ENCODE results near the gene AKAP8L. TPM values are rescaled to one million over a fixed set of nuclear protein-coding genes. Genes with fewer than 3 reads are reported as not detected.

AKAP8L gene, protein sequence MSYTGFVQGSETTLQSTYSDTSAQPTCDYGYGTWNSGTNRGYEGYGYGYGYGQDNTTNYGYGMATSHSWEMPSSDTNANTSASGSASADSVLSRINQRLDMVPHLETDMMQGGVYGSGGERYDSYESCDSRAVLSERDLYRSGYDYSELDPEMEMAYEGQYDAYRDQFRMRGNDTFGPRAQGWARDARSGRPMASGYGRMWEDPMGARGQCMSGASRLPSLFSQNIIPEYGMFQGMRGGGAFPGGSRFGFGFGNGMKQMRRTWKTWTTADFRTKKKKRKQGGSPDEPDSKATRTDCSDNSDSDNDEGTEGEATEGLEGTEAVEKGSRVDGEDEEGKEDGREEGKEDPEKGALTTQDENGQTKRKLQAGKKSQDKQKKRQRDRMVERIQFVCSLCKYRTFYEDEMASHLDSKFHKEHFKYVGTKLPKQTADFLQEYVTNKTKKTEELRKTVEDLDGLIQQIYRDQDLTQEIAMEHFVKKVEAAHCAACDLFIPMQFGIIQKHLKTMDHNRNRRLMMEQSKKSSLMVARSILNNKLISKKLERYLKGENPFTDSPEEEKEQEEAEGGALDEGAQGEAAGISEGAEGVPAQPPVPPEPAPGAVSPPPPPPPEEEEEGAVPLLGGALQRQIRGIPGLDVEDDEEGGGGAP
- total RNA-seq, result 10 to 100 TPM; 70.6 to 71.6 TPM

DNA sequence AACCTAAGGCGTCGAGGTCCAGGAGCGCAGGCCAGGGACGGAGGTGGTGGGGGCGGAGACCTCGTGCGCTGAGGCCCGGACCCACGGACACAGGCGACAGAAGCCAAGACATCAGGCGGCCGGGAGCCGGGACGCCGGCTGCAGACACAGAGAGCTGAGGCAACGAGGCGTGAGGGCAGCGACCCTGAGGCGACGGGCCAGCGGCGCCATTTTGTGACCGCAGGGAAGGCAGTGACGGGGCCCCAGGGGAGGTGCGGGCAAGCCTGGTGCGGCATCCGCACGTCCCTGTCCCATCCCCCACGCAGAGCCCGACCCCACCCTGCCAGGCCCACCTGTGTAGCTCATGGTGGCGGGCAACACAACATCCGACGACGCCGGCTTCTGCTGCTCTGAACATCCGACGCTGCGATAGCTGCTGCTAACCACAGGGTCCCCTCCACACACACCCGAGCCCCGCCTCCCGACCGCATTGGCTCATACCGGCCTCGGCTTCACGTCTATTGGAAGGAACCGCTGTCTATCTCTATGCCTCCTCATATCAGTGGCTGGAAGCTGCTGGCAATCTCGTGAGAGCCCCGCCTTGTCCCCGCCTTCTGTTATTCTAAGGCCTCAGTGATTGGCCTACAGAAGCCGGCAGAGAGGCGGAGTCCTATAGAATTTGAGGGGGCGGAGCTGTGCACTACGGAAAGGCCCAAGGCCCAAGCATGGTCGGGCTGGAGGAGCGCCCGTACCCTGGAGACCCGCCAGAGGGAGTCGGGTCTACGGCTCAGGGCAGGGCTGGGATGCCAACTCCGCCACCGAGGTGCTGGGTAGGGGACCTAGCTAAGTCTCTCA lies at the start of gene AKAP8L:
Gene AKAP8L (minus strand): TSS at position 410 of the 834 bp plus-strand sequence. CDS start 65 bp downstream, at position 345.
- Mint-ChIP-seq H3K9me3 (peaks cover 3% of the 10 kb centered on the region), H3K27me3 (no peaks in the 10 kb centered on the region), H3K27ac (peak within 1 kb of the TSS; percentile 99), H3K4me3 (peak within 1 kb of the TSS; percentile 98), H3K4me1 (peaks cover 36% of the 10 kb centered on the region), H3K36me3 (peaks cover 33% of the 10 kb centered on the region)
- peak; percentile 99 for DNase-seq

DNA sequence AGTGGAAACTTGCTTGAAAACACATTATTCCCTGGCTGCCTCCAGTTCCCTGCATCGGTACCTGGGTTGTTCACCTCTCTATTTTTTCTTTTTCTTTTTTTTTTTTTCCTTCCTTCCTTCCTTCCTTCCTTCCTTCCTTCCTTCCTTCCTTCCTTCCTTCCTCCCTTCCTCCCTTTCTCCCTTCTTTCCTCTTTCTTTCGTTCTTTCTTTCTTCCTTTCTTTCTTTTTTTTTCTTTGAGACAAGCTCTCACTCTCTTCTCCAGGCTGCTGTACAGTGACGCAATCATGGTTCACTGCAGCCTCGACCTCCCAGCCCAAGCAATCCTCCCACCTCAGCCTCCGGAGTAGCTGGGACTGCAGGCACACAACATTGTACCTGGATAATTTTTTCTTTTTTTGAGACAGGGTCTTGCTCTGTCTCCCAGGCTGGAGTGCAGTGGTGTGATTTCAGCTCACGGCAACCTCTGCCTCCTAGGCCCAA lies 49.0 kb upstream of the AKAP8L start:
- Mint-ChIP-seq H3K4me3 (peak overlapping the region; percentile 43), H3K27ac (peak overlapping the region; percentile 87), H3K9me3 (peaks cover 3% of the 10 kb centered on the region), H3K4me1 (peaks cover 50% of the 10 kb centered on the region), H3K36me3 (peaks cover 18% of the 10 kb centered on the region), H3K27me3 (peaks cover 4% of the 10 kb centered on the region)
- no peak for DNase-seq

DNA sequence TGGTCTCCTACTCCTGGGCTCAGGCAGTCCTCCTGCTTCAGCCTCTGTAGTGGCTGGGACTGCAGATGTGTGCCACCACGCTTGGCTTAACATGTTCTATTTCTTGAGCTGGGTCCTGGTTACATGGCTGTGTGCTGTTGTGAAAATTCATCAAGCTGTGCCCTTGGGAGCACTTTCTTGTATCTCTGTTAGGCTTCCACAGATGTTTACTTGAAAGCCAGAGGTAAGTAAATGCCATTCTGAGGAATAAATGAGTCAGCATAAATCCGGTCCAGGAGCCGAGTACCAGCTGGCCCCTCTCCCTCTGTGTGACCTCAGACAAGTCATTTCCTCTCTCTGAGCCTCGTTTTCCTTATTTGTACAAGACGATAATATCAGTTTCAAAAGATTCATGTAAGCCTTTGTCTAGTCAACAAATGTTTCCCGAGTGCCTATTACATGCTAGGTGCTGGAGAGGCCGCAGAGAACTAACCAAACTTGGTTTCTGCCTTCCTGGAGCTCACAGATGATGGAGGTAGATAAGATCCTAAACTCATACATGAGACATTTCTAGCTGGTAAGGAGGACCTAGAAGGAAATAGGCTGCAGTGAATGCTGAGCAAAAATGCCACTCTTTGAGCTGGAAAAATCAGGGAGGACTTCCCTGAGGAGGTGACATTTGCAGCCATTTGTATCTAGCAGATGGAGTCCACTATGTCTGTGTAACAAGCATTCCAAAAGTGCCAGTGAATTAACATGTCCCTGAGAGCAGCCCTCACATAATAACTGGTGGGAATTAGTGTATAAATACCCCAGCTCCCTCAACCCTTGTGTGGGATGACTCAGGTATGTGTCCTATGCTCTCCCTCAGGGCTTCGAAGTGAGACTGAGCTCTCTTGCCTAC lies 48.3 kb upstream of the AKAP8L start:
- H3K4me3 Mint-ChIP-seq, result peak overlapping the region; percentile 14
- H3K27me3 Mint-ChIP-seq, result peaks cover 4% of the 10 kb centered on the region
- DNase-seq, result peak; percentile 51
- H3K9me3 Mint-ChIP-seq, result peaks cover 3% of the 10 kb centered on the region
- peak overlapping the region; percentile 87 for H3K27ac Mint-ChIP-seq
- H3K36me3 Mint-ChIP-seq, result peaks cover 23% of the 10 kb centered on the region
- H3K4me1 Mint-ChIP-seq, result peaks cover 56% of the 10 kb centered on the region

DNA sequence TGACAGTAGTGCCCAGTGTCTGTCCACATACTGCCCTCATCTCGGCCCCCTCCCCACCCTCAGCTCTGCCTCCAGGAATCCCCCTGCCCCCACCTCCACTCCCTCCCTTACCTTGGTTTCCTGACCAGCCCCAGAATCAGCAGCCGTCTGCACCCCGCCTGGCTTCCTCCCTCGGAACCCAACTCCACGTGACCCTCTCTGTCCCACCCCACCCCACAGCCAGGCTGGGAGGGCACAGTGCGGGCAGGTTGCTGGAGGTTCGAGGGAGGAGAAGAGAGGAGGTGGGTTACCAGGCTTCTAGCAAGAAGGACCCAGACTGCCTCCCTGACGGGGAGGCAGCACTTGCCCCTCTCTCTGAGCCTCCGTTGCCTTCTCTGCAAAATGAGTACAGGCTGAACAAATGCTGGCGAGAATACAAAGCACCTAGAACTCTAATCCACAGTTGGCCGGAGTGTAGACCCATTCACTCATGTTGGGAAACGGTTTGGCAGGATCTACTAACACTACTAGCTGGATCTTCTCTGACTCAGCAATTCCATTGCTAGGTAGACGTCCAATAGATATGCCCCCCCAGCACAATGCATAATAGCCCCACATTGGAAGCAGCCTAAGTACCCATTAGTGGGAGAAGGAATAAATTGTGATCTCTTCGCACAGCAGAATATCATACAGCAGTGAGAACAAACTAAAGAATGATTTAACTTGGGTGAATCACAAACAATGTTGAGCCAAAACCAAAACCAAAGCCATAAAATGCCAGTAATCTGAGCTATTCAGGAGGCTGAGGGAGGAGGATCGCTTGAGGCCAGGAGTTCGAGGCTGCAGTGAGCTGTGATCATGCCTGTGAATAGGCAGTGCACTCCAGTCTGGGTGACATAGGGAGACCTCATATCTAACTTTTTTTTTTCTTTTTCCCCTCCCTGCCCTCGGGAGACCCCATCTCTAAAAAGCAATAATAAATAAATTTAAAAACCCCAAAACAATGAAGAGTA lies 45.9 kb upstream of the AKAP8L start, which contains the start of gene RASAL3:
Gene RASAL3 (minus strand): TSS at position 151 of the 992 bp plus-strand sequence. CDS start 186 bp downstream, outside the sequence.
- Mint-ChIP-seq H3K4me3 (peak within 1 kb of the TSS; percentile 90), H3K36me3 (peaks cover 31% of the 10 kb centered on the region), H3K27me3 (peaks cover 4% of the 10 kb centered on the region), H3K9me3 (peaks cover 3% of the 10 kb centered on the region), H3K27ac (peak within 1 kb of the TSS; percentile 86), H3K4me1 (peaks cover 59% of the 10 kb centered on the region)
- peak; percentile 74 for DNase-seq

DNA sequence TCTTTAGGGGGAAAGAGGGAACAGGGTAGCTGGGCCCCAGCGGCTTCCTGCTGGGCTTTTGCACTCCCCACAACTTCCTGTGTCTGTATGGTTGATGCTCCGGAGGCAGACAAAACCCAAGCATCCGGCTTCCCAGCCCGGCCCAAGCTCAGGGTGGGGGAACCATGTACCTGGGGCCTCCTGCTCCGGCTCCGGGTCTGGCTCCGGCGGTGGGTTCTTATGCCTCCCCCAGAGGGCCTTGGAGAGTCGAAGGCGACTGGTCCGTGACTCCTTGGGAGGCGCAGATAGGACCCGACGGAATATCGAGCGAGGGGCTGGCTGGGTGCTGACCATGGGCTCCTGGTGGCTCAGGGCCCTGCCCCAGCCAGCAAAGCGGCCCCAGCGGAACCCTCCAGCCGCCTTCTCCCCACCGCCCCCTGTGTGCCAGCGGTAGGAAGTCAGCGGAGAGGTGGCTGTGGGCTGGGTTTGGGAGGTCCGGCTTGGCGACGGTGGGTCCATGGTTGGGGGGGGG lies 45.1 kb upstream of the AKAP8L start:
- H3K27me3 Mint-ChIP-seq, result peaks cover 1% of the 10 kb centered on the region
- H3K9me3 Mint-ChIP-seq, result peaks cover 3% of the 10 kb centered on the region
- peaks cover 53% of the 10 kb centered on the region for H3K4me1 Mint-ChIP-seq
- H3K27ac Mint-ChIP-seq, result peak overlapping the region; percentile 86
- DNase-seq, result peak; percentile 81
- H3K4me3 Mint-ChIP-seq, result peak overlapping the region; percentile 90
- H3K36me3 Mint-ChIP-seq, result peaks cover 34% of the 10 kb centered on the region

DNA sequence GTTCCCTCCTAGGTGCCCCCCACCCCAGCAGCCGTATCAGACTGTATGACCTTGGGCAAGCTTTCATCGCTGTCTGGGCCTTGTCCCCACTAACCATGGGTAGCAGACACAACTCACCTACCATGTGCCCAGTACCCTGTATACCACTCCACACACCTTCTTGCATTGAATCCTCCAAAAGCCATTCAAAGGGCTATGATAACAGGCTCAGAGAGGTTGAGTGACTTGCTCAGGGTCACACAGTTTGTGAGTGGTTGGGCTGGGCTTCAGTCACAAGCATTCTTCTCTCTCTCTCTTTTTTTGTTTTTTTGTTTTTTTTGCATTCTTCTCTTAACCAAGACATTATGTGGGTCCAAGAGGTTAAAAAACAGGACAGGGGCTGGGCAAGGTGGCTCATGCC lies 42.9 kb upstream of the AKAP8L start:
- Mint-ChIP-seq H3K27me3 (no peaks in the 10 kb centered on the region), H3K4me3 (no peak overlapping the region), H3K9me3 (no peaks in the 10 kb centered on the region), H3K36me3 (peaks cover 31% of the 10 kb centered on the region), H3K27ac (peak overlapping the region; percentile 86), H3K4me1 (peaks cover 35% of the 10 kb centered on the region)
- no peak for DNase-seq

DNA sequence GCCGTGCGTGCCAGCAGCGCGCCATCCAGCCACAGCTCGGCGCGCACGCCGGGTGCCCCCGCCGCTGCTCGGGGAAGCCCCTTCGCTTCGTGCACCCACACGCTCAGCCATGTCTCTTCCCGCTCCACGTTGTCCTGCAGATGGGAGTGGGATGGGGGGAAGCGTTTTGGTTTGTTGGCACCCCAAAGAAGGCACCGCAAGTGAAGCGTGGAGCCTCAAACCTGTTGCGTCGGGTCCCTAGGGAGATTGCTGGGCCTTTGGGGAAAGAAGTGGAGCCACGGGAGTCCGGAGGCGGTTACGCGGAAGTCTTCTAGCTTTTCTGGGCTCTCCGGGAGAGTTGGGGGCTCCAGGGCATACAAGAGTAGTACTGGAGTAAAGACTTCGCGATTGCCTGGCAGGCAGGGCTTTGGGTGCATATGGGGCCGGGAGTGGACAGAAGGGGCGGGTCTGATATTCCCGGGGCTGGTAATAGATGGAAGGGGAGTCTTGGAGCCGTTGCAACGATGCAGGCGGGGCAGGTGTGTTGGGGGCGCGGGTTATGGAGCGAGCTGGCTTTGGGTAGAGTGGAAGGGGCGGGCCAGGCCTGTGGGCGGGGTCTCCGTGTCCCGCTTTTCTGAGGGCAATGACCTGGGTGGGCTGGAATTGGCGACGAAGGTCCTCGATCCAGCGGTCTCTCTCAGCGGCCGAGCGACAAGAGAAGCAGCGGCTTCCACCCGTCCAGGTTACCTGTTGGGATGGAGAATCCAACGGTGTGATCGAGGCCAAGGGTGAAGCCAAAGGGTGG lies 39.1 kb upstream of the AKAP8L start:
- Mint-ChIP-seq H3K36me3 (peaks cover 47% of the 10 kb centered on the region), H3K27me3 (no peaks in the 10 kb centered on the region), H3K4me1 (peaks cover 24% of the 10 kb centered on the region), H3K4me3 (no peak overlapping the region), H3K9me3 (no peaks in the 10 kb centered on the region), H3K27ac (no peak overlapping the region)
- DNase-seq, result no peak

DNA sequence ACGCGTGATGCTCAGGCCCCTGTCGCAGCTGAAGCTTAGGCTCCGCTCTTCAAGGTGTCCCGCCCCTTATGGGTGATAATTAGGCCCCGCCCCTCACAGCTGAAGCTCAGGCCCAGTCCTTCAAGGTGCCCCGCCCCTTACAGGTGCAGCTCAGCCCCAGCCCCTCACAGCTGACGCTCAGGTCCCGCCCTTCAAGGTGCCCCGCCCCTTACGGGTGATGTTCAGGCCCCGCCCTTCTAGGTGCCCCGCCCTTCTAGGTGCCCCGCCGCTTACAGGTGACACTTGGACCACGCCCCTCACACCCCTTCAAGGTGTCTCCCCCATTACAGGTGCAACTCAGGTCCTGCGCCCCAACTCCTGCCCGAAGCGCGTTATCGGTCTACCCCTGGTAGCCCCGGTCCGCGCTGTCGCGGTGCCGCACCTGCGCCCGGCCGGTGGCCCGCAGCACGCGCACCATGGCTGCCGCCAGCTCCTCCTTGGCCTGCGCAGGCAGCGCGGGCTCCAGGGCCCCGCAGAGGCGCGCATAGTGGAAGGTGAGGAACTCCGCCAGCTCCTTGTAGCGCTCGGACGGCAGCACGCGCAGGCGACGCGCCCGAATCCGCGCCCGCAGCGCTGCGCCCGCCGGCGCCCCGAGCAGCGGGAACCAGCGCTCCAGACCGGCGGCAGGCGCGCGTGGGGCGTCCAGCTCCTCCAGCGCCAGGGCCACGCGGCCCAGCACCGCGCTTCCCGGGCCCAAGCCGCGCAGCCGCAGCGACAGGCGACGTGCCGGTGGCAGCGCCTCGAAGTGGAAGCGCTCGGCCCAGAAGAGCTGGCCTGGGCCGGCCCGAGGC lies 38.3 kb upstream of the AKAP8L start:
- DNase-seq, result no peak
- Mint-ChIP-seq H3K4me3 (no peak overlapping the region), H3K4me1 (peaks cover 18% of the 10 kb centered on the region), H3K27me3 (no peaks in the 10 kb centered on the region), H3K36me3 (peaks cover 48% of the 10 kb centered on the region), H3K9me3 (no peaks in the 10 kb centered on the region), H3K27ac (no peak overlapping the region)

DNA sequence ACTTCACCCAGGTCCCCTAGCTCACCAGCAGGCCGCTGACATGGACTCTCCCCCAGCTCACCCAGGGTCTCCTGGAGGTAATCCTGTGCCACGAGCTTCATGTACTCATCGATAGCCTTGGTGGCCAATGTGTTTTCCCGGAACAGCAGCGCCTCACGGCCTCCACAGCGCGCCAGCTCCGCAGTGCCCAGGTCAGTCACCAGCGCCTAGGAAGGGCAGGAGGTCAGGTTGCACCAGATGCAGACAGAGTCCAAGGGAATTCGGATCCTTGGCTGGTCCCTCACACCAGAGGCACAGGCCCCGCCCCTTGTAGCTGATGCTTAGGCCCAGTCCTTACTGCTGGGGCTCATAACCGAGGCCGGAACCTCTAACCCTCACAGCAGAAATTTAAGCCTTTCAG lies 37.7 kb upstream of the AKAP8L start:
- H3K4me3 Mint-ChIP-seq, result no peak overlapping the region
- no peaks in the 10 kb centered on the region for H3K27me3 Mint-ChIP-seq
- H3K4me1 Mint-ChIP-seq, result peaks cover 13% of the 10 kb centered on the region
- no peak for DNase-seq
- H3K36me3 Mint-ChIP-seq, result peaks cover 47% of the 10 kb centered on the region
- H3K27ac Mint-ChIP-seq, result peak overlapping the region; percentile 23
- H3K9me3 Mint-ChIP-seq, result no peaks in the 10 kb centered on the region

DNA sequence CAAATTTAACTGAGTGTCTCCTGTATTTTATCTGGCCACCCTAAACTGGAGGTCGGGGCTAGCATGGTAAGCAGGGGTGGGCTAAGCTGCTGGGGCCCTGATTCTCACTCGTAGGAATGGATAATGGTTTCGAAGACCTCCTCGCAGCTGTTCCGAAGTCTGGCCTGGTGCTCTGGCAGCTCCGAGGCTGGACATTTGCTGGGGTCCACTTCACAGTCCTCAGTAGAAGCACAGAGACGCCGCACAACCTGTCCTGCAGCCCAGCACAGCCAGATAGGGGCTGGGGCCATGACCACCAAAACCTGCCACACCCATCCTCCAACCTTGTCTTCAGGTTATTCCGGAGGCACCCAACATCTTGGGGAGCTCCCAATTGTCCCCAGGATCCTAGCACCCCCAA lies 37.2 kb upstream of the AKAP8L start:
- Mint-ChIP-seq H3K4me1 (peaks cover 14% of the 10 kb centered on the region), H3K27me3 (no peaks in the 10 kb centered on the region), H3K36me3 (peaks cover 51% of the 10 kb centered on the region), H3K4me3 (no peak overlapping the region), H3K9me3 (no peaks in the 10 kb centered on the region), H3K27ac (peak overlapping the region; percentile 23)
- DNase-seq, result no peak

DNA sequence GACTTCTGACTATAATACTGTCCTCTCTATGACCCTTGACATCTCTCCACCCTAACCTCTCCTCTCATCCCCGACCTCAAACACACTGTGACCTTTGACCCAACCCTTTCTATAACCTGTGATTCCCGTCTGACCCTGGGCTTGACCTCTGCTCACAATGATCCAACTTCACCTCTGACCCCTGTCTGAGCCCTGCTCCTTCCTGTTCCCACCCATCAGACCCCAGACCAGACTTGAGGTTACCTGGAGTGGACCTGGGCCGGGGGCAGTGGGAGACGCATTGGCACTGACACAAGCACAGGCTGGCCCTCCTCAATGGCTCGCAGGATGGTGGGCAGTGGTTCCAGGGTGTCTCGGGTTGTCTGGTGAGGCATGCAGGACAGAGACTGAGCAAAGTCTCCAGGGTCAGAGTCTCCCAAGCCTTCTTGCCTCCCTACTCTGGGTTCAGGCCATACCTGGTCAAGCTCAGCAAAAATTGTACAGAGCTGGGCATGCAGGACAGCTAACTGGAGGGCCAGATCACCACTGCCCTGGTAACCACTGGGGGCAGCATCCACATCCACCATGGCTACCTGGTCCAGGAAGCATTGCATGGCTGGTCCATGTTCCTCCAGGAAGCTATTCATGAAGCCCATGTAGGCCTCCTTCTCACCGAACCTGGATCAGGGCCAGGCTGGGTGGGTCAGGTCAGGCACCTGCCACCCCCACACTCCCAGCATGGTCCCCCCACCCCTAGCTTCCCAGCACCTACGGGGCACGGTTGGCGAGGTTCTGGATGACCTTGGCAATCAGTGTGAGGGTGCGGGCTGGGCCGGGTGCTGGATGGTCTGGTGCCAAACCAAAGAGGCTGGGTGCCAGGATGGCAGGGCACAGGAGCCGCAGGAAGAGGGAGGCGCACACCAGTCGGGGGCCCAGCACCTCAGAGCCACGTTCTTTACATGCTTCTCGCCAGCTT lies 35.4 kb upstream of the AKAP8L start:
- Mint-ChIP-seq H3K4me3 (no peak overlapping the region), H3K27me3 (no peaks in the 10 kb centered on the region), H3K36me3 (peaks cover 53% of the 10 kb centered on the region), H3K4me1 (peaks cover 19% of the 10 kb centered on the region), H3K9me3 (no peaks in the 10 kb centered on the region), H3K27ac (no peak overlapping the region)
- DNase-seq, result no peak

All from activated naive CD8-positive, alpha-beta T cell treated with anti-CD3 and anti-CD28 coated beads for 36 hours (primary cell).